Upper lobe of right lung (tissue), 1 donor: Measurements from ENCODE around the gene BRS3. TPM values are rescaled to one million over a fixed set of nuclear protein-coding genes. Genes with fewer than 3 reads are reported as not detected.

Experiments
- ATAC-seq: fragments of 200-7000 bp; cut with Tn5 transposase; one replicate; pipeline ENCODE4 v1.9.1; 2020; ENCODE audit warnings: mild to moderate bottlenecking, moderate library complexity
- DNase-seq: peaks from one replicate; pipeline ENCODE4 v3.0.0-alpha.2; 2020
- H3K27ac ChIP-seq: fragments of 200-600 bp; one replicate; pipeline ENCODE4 v1.8.0; 2022
- H3K27me3 ChIP-seq: fragments of 200-600 bp; one replicate; pipeline ENCODE4 v1.8.0; 2022; ENCODE audit warnings: mild to moderate bottlenecking
- H3K36me3 ChIP-seq: fragments of 200-600 bp; one replicate; pipeline ENCODE4 v1.8.0; 2022
- H3K4me1 ChIP-seq: fragments of 200-600 bp; one replicate; pipeline ENCODE4 v1.8.0; 2022
- H3K4me3 ChIP-seq: fragments of 200-600 bp; one replicate; pipeline ENCODE4 v1.8.0; 2022; ENCODE audit warnings: mild to moderate bottlenecking
- H3K9me3 ChIP-seq: fragments of 200-600 bp; one replicate; pipeline ENCODE4 v1.8.0; 2022
- intact Hi-C: fragments of 100-400 bp; cut with DNase I; formaldehyde crosslinking; loops from one replicate; pipeline ENCODE4 v1.11.0; 2022
- total RNA-seq: library from RNA; stranded (reverse); fragmentation: NEBNext Ultra II Directional; extraction: Animal tissue kit (Norgen Biotek cat#: 25700); gene quantifications from one replicate; pipeline ENCODE4 v1.2.1, GENCODE V29; 2021
- TF ChIP-seq, protein P1 (sequence below): fragments of 200-600 bp; IDR thresholded peaks from one replicate; pipeline ENCODE4 v1.8.0; 2022; ENCODE audit warnings: antibody characterized with exemption
- donor health status: DM: no; HTN: yes; CAD: no; lungs with severe emphysema.

The BRS3 gene
- total RNA-seq, 1 donor from 2014 or later = not detected

- Histone ChIP-seq H3K36me3 (no peaks in the 10 kb centered on the region), H3K4me3 (no peak overlapping the region), H3K4me1 (no peaks in the 10 kb centered on the region), H3K27me3 (no peaks in the 10 kb centered on the region), H3K27ac (no peak overlapping the region), H3K9me3 (no peaks in the 10 kb centered on the region)
- TF ChIP-seq, protein P1, sequence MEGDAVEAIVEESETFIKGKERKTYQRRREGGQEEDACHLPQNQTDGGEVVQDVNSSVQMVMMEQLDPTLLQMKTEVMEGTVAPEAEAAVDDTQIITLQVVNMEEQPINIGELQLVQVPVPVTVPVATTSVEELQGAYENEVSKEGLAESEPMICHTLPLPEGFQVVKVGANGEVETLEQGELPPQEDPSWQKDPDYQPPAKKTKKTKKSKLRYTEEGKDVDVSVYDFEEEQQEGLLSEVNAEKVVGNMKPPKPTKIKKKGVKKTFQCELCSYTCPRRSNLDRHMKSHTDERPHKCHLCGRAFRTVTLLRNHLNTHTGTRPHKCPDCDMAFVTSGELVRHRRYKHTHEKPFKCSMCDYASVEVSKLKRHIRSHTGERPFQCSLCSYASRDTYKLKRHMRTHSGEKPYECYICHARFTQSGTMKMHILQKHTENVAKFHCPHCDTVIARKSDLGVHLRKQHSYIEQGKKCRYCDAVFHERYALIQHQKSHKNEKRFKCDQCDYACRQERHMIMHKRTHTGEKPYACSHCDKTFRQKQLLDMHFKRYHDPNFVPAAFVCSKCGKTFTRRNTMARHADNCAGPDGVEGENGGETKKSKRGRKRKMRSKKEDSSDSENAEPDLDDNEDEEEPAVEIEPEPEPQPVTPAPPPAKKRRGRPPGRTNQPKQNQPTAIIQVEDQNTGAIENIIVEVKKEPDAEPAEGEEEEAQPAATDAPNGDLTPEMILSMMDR = no peak
- intact Hi-C loops = no loop called here
- ATAC-seq (no peak), DNase-seq (no peak)
These were observed 12.5 kb upstream of the BRS3 start for GRCh38 chrX:136475236-136475635.

- Histone ChIP-seq H3K27ac (no peak overlapping the region), H3K9me3 (no peaks in the 10 kb centered on the region), H3K4me1 (no peaks in the 10 kb centered on the region), H3K4me3 (no peak overlapping the region), H3K36me3 (no peaks in the 10 kb centered on the region), H3K27me3 (no peaks in the 10 kb centered on the region)
- ATAC-seq (no peak), DNase-seq (no peak)
- intact Hi-C loops = no loop called here
- TF ChIP-seq, protein P1 = no peak
These were observed 11.2 kb upstream of the BRS3 start for GRCh38 chrX:136476501-136476900.

GRCh38 chrX:136477026-136477425, 10.7 kb upstream of the BRS3 start:
- TF ChIP-seq, protein P1 = no peak
- Histone ChIP-seq H3K27ac (no peak overlapping the region), H3K4me3 (no peak overlapping the region), H3K9me3 (no peaks in the 10 kb centered on the region), H3K36me3 (no peaks in the 10 kb centered on the region), H3K27me3 (no peaks in the 10 kb centered on the region), H3K4me1 (no peaks in the 10 kb centered on the region)
- intact Hi-C loops = no loop called here
- ATAC-seq (no peak), DNase-seq (no peak)

GRCh38 chrX:136480383-136480782, 7.4 kb upstream of the BRS3 start:
- ATAC-seq = no peak
- H3K36me3 ChIP-seq = no peaks in the 10 kb centered on the region

DNA sequence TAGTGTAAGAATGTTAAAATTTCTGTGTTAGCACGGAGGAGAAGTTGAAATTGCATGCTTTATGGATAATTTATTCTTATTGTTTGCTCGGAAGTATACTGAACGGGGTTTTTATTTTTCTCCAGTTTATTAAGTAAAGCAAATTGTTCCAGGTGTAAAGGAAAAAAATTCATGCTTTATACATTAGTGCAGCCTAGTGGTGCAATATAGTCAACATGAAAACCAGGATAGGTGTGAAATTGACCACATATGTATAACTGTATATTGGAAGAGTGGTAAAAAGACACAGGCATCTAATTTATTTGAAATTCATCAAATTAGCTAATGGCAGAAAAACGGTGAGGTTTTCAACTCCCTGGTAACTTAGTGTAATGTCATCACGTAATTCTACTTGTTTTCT, 959 bp downstream of the BRS3 start:
- Histone ChIP-seq H3K36me3 (no peaks in the 10 kb centered on the region), H3K9me3 (no peaks in the 10 kb centered on the region), H3K4me1 (no peaks in the 10 kb centered on the region), H3K27me3 (no peaks in the 10 kb centered on the region), H3K27ac (no peak overlapping the region), H3K4me3 (no peak overlapping the region)
- no peak for DNase-seq
- TF ChIP-seq, protein P1 = no peak
- no peak for ATAC-seq
- intact Hi-C loops = no loop called here

More at GRCh38 chrX:136480383-136480782, 7.4 kb upstream of the BRS3 start:
- TF ChIP-seq, protein P1 = no peak
- intact Hi-C loops = no loop called here
- H3K4me3 ChIP-seq = no peak overlapping the region
- no peaks in the 10 kb centered on the region for H3K27me3 ChIP-seq
- H3K9me3 ChIP-seq = no peaks in the 10 kb centered on the region
- DNase-seq = no peak
- H3K27ac ChIP-seq = no peak overlapping the region
- H3K4me1 ChIP-seq = no peaks in the 10 kb centered on the region

- no peak for ATAC-seq
These were observed 4.1 kb downstream of the BRS3 start for GRCh38 chrX:136491832-136492231.

More at GRCh38 chrX:136491832-136492231, 4.1 kb downstream of the BRS3 start:
- Histone ChIP-seq H3K9me3 (no peaks in the 10 kb centered on the region), H3K4me3 (no peak overlapping the region), H3K4me1 (no peaks in the 10 kb centered on the region), H3K27me3 (no peaks in the 10 kb centered on the region), H3K36me3 (no peaks in the 10 kb centered on the region), H3K27ac (no peak overlapping the region)
- no peak for DNase-seq
- intact Hi-C loops = no loop called here
- TF ChIP-seq, protein P1 = no peak
